ENCODE results near the gene RAB38. TPM values are rescaled to one million over a fixed set of nuclear protein-coding genes. Genes with fewer than 3 reads are reported as not detected.

The RAB38 gene
- total RNA-seq, 4 donors from 2014 or later: 1.3 to 56.8 (median 7.2) TPM; not detected in 1

GRCh38 chr11:88152381-88152780, 22.9 kb downstream of the RAB38 start:
- Histone ChIP-seq H3K4me3 (no peak overlapping the region), H3K36me3 (no peaks in the 10 kb centered on the region), H3K4me1 (no peaks in the 10 kb centered on the region), H3K9me3 (no peaks in the 10 kb centered on the region), H3K27ac (no peak overlapping the region), H3K27me3 (no peaks in the 10 kb centered on the region)
- DNase-seq: no peak
- intact Hi-C loops (cut with DNase I; ENCODE audit: low total_unique reads): no loop called here
- TF ChIP-seq POLR2A (IDR thresholded peaks at IDR 0.05) (no peak), CTCF (IDR thresholded peaks at IDR 0.05) (no peak)

- DNase-seq: no peak
- Histone ChIP-seq H3K4me1 (no peaks in the 10 kb centered on the region), H3K27ac (no peak overlapping the region), H3K9me3 (no peaks in the 10 kb centered on the region), H3K36me3 (no peaks in the 10 kb centered on the region), H3K27me3 (no peaks in the 10 kb centered on the region), H3K4me3 (no peak overlapping the region)
- TF ChIP-seq POLR2A (IDR thresholded peaks at IDR 0.05): no peak
- no peak for TF ChIP-seq CTCF (IDR thresholded peaks at IDR 0.05)
- intact Hi-C loops (cut with DNase I; ENCODE audit: low total_unique reads): no loop called here
Observed at GRCh38 chr11:88151709-88152265, 23.5 kb downstream of the RAB38 start.

- TF ChIP-seq POLR2A (IDR thresholded peaks at IDR 0.05) (no peak), CTCF (IDR thresholded peaks at IDR 0.05) (no peak)
- no peak for DNase-seq
Observed at GRCh38 chr11:88146106-88146505, 29.1 kb downstream of the RAB38 start.

DNA sequence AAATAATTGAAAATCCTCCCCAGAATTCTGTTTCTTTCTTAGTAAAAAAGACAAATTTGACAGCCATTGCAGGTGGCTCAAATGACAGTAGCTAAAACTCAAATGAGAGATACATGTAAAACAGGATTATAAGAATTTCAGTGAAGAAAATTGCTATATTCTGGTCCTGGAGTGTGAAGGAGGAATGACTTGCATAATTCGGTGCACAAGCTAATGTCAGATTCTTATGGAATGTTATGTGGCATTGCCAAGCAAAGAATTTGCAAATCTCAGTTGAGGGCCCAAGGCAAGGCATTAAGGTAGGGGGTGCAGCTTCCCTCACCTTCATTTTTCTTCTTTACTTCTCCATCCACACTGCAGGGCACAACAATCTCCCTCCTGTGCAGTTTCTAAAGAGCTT, 35.4 kb downstream of the RAB38 start:
- DNase-seq: no peak
- intact Hi-C loops (cut with DNase I; ENCODE audit: low total_unique reads): no loop called here
- no peaks in the 10 kb centered on the region for H3K36me3 ChIP-seq
- peaks cover 0 to 7% of the 10 kb centered on the region in 2 donors for H3K4me1 ChIP-seq
- H3K27me3 ChIP-seq: no peaks in the 10 kb centered on the region
- no peak overlapping the region for H3K27ac ChIP-seq
- TF ChIP-seq POLR2A (IDR thresholded peaks at IDR 0.05) (no peak), CTCF (IDR thresholded peaks at IDR 0.05) (no peak)
- H3K9me3 ChIP-seq: no peaks in the 10 kb centered on the region
- H3K4me3 ChIP-seq: no peak overlapping the region

More at GRCh38 chr11:88146106-88146505, 29.1 kb downstream of the RAB38 start:
- Histone ChIP-seq H3K36me3 (no peaks in the 10 kb centered on the region), H3K9me3 (no peaks in the 10 kb centered on the region), H3K4me1 (no peaks in the 10 kb centered on the region), H3K4me3 (no peak overlapping the region), H3K27me3 (no peaks in the 10 kb centered on the region), H3K27ac (no peak overlapping the region)
- intact Hi-C loops (cut with DNase I; ENCODE audit: low total_unique reads): no loop called here

DNA sequence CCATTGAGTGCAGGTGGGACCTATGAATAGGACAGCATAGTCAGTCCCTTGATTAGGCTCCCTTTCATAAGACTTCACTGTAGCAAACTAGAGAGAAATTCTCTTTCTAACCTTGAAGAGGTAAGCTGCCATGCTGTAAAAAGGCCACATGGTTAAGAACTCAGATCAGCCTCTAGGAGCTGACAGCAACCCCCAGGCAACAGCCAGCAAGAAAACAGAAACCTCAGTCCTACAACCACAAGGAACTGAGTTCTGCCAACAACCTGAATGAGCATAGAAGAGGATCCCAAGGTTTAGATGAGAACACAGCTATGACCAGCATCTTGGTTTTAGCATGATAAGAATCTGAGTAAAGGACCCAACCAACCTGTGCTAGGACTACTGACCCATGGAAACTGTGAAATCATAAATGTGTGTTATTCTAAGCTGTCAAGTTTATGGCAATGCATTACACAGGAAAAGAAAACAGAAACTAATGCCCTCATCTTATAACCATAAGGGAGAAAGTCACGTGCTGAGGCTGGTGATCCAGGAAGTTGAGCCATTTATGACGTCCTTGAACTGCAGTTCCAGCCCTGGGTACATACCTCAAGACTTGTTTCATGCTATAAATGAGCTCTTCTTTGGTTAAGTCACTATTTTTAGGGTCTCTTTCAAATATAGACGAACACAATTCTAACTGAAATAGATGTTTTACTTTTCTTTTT, 43.3 kb downstream of the RAB38 start:
- H3K4me3 ChIP-seq: no peak overlapping the region
- intact Hi-C loops (cut with DNase I; ENCODE audit: low total_unique reads): no loop called here
- H3K4me1 ChIP-seq: no peaks in the 10 kb centered on the region
- H3K27ac ChIP-seq: no peak overlapping the region
- no peak for TF ChIP-seq CTCF (IDR thresholded peaks at IDR 0.05)
- TF ChIP-seq POLR2A (IDR thresholded peaks at IDR 0.05): no peak
- no peak for DNase-seq
- no peaks in the 10 kb centered on the region for H3K9me3 ChIP-seq
- H3K27me3 ChIP-seq: no peaks in the 10 kb centered on the region
- no peaks in the 10 kb centered on the region for H3K36me3 ChIP-seq

All from uterus (tissue), 4 donors.